Gastroesophageal sphincter (tissue), 3 donors: ENCODE results near the gene ECPAS.

Source experiments
- CTCF ChIP-seq, 4 experiments: fragments of 200-600 bp in 2 of 4; fragments of 450-650 bp in 2 of 4; sonication (generic) in 1 of 4; IDR thresholded peaks; one replicate each; pipeline ENCODE4 v1.5.1; 2017 to 2019; ENCODE audit warnings: antibody characterized with exemption in 4 of 4, mild to moderate bottlenecking in 2 of 4, moderate library complexity in 2 of 4
- POLR2AphosphoS5 ChIP-seq: sonication (generic); formaldehyde crosslinking; IDR thresholded peaks from one replicate; pipeline ENCODE4 v1.6.1; 2017; ENCODE audit warnings: antibody characterized with exemption

DNA sequence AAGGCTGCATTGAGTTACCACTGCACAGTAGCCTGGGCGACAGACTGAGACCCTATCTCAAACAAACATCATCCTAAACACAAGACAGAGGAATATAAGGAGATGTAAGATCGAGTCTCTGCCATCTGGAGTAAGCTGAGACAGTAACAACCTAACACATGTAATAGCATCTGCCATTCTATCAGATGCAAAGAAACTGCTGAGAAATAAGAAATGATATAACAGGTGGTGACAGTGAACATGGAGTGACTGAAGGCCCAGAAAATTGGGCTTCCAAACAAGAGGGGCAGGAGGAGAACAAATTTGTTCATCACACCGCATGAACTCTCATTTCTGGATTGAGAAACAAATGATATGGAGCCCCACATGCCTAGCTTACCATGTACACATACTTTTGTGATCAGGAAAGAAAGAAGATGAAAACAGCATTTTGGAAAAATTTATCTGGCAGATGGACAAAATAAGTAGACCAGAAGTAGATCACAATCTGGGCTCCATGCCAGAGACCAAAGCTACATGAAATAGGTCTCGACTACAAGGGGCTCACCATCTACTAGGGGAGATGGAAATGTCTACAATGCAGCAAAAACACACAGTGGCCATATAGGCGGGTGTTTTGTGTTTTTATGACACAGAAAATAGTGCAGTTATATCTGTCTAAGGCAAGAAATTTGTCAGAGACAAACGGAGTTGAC, 45.5 kb downstream of the ECPAS start:
- TF ChIP-seq CTCF (IDR thresholded peaks at IDR 0.05) (no peak), POLR2AphosphoS5 (no peak)
